ENCODE results near the gene FGF18.

DNA sequence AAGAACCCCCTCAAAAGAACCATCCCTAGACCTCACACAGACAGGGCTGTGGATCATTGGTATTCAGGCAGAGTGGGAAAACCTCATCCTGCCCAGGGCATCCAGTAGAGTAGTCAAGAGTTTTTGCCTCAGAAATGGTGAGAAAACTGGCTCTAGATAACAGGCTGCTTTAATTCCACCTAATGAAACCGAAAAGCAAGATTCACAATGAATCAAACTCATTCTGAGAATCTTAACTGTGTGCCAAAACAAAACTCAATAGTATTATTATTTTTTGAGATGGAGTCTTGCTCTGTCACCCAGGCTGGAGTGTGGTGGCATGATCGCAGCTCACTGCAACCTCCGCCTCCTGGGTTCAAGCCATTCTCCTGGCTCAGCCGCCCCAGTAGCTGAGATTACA lies 49.5 kb upstream of the FGF18 start:
- TF ChIP-seq POLR2A (IDR thresholded peaks at IDR 0.05): no peak
- TF ChIP-seq, protein P1, sequence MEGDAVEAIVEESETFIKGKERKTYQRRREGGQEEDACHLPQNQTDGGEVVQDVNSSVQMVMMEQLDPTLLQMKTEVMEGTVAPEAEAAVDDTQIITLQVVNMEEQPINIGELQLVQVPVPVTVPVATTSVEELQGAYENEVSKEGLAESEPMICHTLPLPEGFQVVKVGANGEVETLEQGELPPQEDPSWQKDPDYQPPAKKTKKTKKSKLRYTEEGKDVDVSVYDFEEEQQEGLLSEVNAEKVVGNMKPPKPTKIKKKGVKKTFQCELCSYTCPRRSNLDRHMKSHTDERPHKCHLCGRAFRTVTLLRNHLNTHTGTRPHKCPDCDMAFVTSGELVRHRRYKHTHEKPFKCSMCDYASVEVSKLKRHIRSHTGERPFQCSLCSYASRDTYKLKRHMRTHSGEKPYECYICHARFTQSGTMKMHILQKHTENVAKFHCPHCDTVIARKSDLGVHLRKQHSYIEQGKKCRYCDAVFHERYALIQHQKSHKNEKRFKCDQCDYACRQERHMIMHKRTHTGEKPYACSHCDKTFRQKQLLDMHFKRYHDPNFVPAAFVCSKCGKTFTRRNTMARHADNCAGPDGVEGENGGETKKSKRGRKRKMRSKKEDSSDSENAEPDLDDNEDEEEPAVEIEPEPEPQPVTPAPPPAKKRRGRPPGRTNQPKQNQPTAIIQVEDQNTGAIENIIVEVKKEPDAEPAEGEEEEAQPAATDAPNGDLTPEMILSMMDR (IDR thresholded peaks at IDR 0.05): no peak
